Measurements from ENCODE around the gene CHADL.
"Not testable (repeated sequence)": the region's sequence is repeated elsewhere in the genome, so short reads cannot be mapped to it uniquely, and the experiment has no call there.

CHADL gene

GRCh38 chr22:41181349-41182241 lies 59.1 kb downstream of the CHADL start:
- no peak for DNase-seq (ENCODE audit: low spot score)

GRCh38 chr22:41180926-41181325 lies 59.8 kb downstream of the CHADL start:
- DNase-seq (ENCODE audit: low spot score) = no peak

- DNase-seq (ENCODE audit: low spot score) = not testable (repeated sequence)
Measured at GRCh38 chr22:41180362-41180761, 60.4 kb downstream of the CHADL start.

Data from Ammon's horn (tissue), 1 donor.